HCT116 (cell line): ENCODE measurements around the gene CDHR3. TPM values are rescaled to one million over a fixed set of nuclear protein-coding genes. Genes with fewer than 3 reads are reported as not detected.

ENCODE experiments used
- ATAC-seq: fragments of 200-7000 bp; cut with Tn5 transposase; 2 replicates; pipeline ENCODE4 v1.9.1; 2020; ENCODE audit warnings: mild to moderate bottlenecking, moderate library complexity
- BruUV-seq: library from RNA; stranded (reverse); fragments of 400-500 nt; replicated peaks from 2 replicates; lab custom pipeline; 2021; lab: Mats Ljungman, UMichigan
- CTCF ChIA-PET: fragments of 300-600 bp; sonication (Branson Sonifier 250); formaldehyde crosslinking; loops from one replicate; lab custom pipeline; 2021; ENCODE audit warnings: antibody characterized with exemption; lab: Charles Lee
- POLR2A ChIA-PET: fragments of 300-600, 350-600 bp; sonication (Branson Sonifier 250); formaldehyde crosslinking; loops from one replicate; lab custom pipeline; 2021; ENCODE audit warnings: antibody characterized with exemption; lab: Charles Lee
- RAD21 ChIA-PET, 2 experiments: fragments of 300-600 bp; sonication (Branson Sonifier 250); formaldehyde crosslinking; loops; one replicate each; lab custom pipeline; 2023; ENCODE audit warnings: low total read pairs in 2 of 2; ENCODE audit not compliant: uncharacterized antibody in 2 of 2, unreplicated experiment in 2 of 2, low non-redundant PET in 1 of 2; lab: Charles Lee
- DNase-seq: peaks from one replicate; pipeline ENCODE4 v3.0.0-alpha.2; 2010; ENCODE audit warnings: low read depth, low spot score
- H2AFZ ChIP-seq: fragments of 200-600 bp; shearing (Covaris generic), sonication (generic); 2 replicates; pipeline ENCODE4 v1.6.1; 2017; ENCODE audit warnings: low read depth, mixed run types, mixed read lengths, antibody characterized with exemption, low read length; ENCODE audit not compliant: poor library complexity, severe bottlenecking
- H3K27ac ChIP-seq: 2 replicates; pipeline ENCODE4 v1.5.1; 2012; ENCODE audit warnings: low read depth, low read length
- H3K27me3 ChIP-seq: fragments of 200-600 bp; sonication (generic); 2 replicates; pipeline ENCODE4 v1.6.1; 2016; ENCODE audit warnings: mixed run types, low read length, mixed read lengths; ENCODE audit not compliant: insufficient read depth
- H3K36me3 ChIP-seq, 2 experiments: fragments of 200-500 bp in 1 of 2; fragments of 200-600 bp in 1 of 2; sonication (Bioruptor generic) in 1 of 2; sonication (generic) in 1 of 2; 2 replicates each; pipeline versions ENCODE4 v1.5.1 to v1.6.1; 2014 to 2016; ENCODE audit warnings: low read length in 2 of 2, inconsistent platforms in 1 of 2, mixed read lengths in 1 of 2, mixed run types in 1 of 2; ENCODE audit not compliant: insufficient read depth in 2 of 2, control insufficient read depth in 1 of 2
- H3K4me1 ChIP-seq, 2 experiments: fragments of 200-600 bp in 1 of 2; sonication (generic) in 1 of 2; 2 replicates each; pipeline versions ENCODE4 v1.5.1 to v1.6.1; 2012 to 2017; ENCODE audit warnings: low read length in 2 of 2, inconsistent platforms in 1 of 2, mild to moderate bottlenecking in 1 of 2, mixed read lengths in 1 of 2, mixed run types in 1 of 2, moderate library complexity in 1 of 2; ENCODE audit not compliant: insufficient read depth in 2 of 2, control insufficient read depth in 1 of 2
- H3K4me2 ChIP-seq: fragments of 200-600 bp; sonication (generic); 2 replicates; pipeline ENCODE4 v1.6.1; 2017; ENCODE audit warnings: mixed run types, low read length, mixed read lengths
- H3K4me3 ChIP-seq, 2 experiments: fragments of 200-600 bp in 1 of 2; sonication (generic) in 1 of 2; replicated peaks in 1 of 2; 2 replicates each; pipeline ENCODE4 v1.5.1; 2011 to 2016; ENCODE audit warnings: low read length in 2 of 2, control low read depth in 1 of 2, low read depth in 1 of 2, mild to moderate bottlenecking in 1 of 2, mixed read lengths in 1 of 2, mixed run types in 1 of 2
- H3K79me2 ChIP-seq: fragments of 200-600 bp; sonication (generic); 2 replicates; pipeline ENCODE4 v1.6.1; 2017; ENCODE audit warnings: mild to moderate bottlenecking, mixed run types, low read length, moderate library complexity, mixed read lengths; ENCODE audit not compliant: insufficient read depth
- H3K9ac ChIP-seq: fragments of 200-600 bp; sonication (generic); 2 replicates; pipeline ENCODE4 v1.6.1; 2016; ENCODE audit warnings: low read length, mixed read lengths
- H3K9me2 ChIP-seq: fragments of 200-600 bp; sonication (generic), shearing (Covaris generic); 2 replicates; pipeline ENCODE4 v1.6.1; 2017; ENCODE audit warnings: mixed run types, mild to moderate bottlenecking, moderate library complexity; ENCODE audit not compliant: insufficient read depth
- H3K9me3 ChIP-seq, 2 experiments: fragments of 200-500 bp in 1 of 2; fragments of 200-600 bp in 1 of 2; sonication (Bioruptor generic) in 1 of 2; sonication (generic) in 1 of 2; 2 replicates each; pipeline ENCODE4 v1.6.1; 2014 to 2017; ENCODE audit warnings: low read length in 2 of 2, mixed read lengths in 2 of 2, inconsistent platforms in 1 of 2, low read depth in 1 of 2, mild to moderate bottlenecking in 1 of 2, mixed run types in 1 of 2, moderate library complexity in 1 of 2; ENCODE audit not compliant: control insufficient read depth in 1 of 2, insufficient read depth in 1 of 2
- H4K20me1 ChIP-seq: fragments of 200-600 bp; sonication (generic), shearing (Covaris generic); 2 replicates; pipeline ENCODE4 v1.6.1; 2017; ENCODE audit warnings: mixed run types, mild to moderate bottlenecking, moderate library complexity; ENCODE audit not compliant: insufficient read depth
- CBX3 ChIP-seq: IDR thresholded peaks from 2 replicates; pipeline ENCODE4 v1.6.1; 2012; ENCODE audit warnings: low read depth
- CEBPB ChIP-seq: IDR thresholded peaks from 2 replicates; pipeline ENCODE4 v1.6.1; 2012; ENCODE audit warnings: low read depth
- EGR1 ChIP-seq: IDR thresholded peaks from 2 replicates; pipeline ENCODE4 v1.6.1; 2012; ENCODE audit warnings: low read depth
- EZH2 ChIP-seq: fragments of 200-600 bp; sonication (generic); IDR thresholded peaks from 2 replicates; pipeline ENCODE4 v1.6.1; 2017; ENCODE audit warnings: antibody characterized with exemption, mixed run types
- FOSL1 ChIP-seq: IDR thresholded peaks from 2 replicates; pipeline ENCODE4 v1.6.1; 2012; ENCODE audit warnings: low read depth
- JUND ChIP-seq: IDR thresholded peaks from 2 replicates; pipeline ENCODE4 v1.6.1; 2012
- POLR2A ChIP-seq: IDR thresholded peaks from 2 replicates; pipeline ENCODE4 v1.7.0; 2011; ENCODE audit warnings: borderline replicate concordance; ENCODE audit not compliant: insufficient read depth, insufficient read length; ENCODE audit errors: extremely low read depth
- RAD21 ChIP-seq: IDR thresholded peaks from 2 replicates; pipeline ENCODE4 v1.6.1; 2012; ENCODE audit warnings: low read depth, mild to moderate bottlenecking
- SIN3A ChIP-seq: IDR thresholded peaks from 2 replicates; pipeline ENCODE4 v1.6.1; 2012; ENCODE audit warnings: low read depth
- SP1 ChIP-seq: IDR thresholded peaks from 2 replicates; pipeline ENCODE4 v1.6.1; 2012; ENCODE audit warnings: low read depth
- SRF ChIP-seq: IDR thresholded peaks from 2 replicates; pipeline ENCODE4 v1.6.1; 2012; ENCODE audit warnings: low read depth
- TCF7L2 ChIP-seq: IDR thresholded peaks from 2 replicates; pipeline ENCODE4 v1.7.0; 2011; ENCODE audit warnings: borderline replicate concordance, inconsistent platforms; ENCODE audit not compliant: insufficient read depth, insufficient read length; ENCODE audit errors: extremely low read depth
- YY1 ChIP-seq: IDR thresholded peaks from 2 replicates; pipeline ENCODE4 v1.6.1; 2011; ENCODE audit warnings: low read length, low read depth, moderate library complexity, mild to moderate bottlenecking; ENCODE audit not compliant: insufficient replicate concordance; ENCODE audit errors: extremely low read depth
- ZFX ChIP-seq: fragments of 450-650 bp; IDR thresholded peaks from 2 replicates; pipeline ENCODE4 v1.6.1; 2017
- ZNF274 ChIP-seq: fragments of 200-500 bp; sonication (Bioruptor generic); IDR thresholded peaks from 2 replicates; pipeline ENCODE4 v1.6.1; 2014; ENCODE audit warnings: mild to moderate bottlenecking, low read depth, low read length, inconsistent platforms
- intact Hi-C: fragments of 100-400 bp; cut with micrococcal nuclease; formaldehyde crosslinking; loops from 2 replicates; pipeline ENCODE4 v1.10.0; 2022
- total RNA-seq: library from RNA; stranded (reverse); gene quantifications from one replicate; pipeline ENCODE4 v1.2.1, GENCODE V29; 2021; ENCODE audit not compliant: unreplicated experiment
- TF ChIP-seq, protein P1 (sequence below): IDR thresholded peaks from 2 replicates; pipeline ENCODE4 v1.6.1; 2012; ENCODE audit warnings: low read depth
- TF ChIP-seq, protein P2 (sequence below): IDR thresholded peaks from 2 replicates; pipeline ENCODE4 v1.6.1; 2012
- TF ChIP-seq, protein P3 (sequence below): IDR thresholded peaks from 2 replicates; pipeline ENCODE4 v1.6.1; 2012
- TF ChIP-seq, protein P4 (sequence below), 3 experiments: fragments of 200-600 bp in 1 of 3; sonication (generic) in 1 of 3; IDR thresholded peaks in 2 of 3; conservative IDR thresholded peaks in 1 of 3; 2 replicates each; pipeline ENCODE4 v1.5.1; 2012 to 2017; ENCODE audit warnings: low read depth in 2 of 3, low read length in 2 of 3, antibody characterized with exemption in 1 of 3, borderline replicate concordance in 1 of 3, control low read depth in 1 of 3, mild to moderate bottlenecking in 1 of 3, mixed read lengths in 1 of 3, mixed run types in 1 of 3, moderate library complexity in 1 of 3; ENCODE audit not compliant: insufficient read depth in 1 of 3
- TF ChIP-seq, protein P5 (sequence below): IDR thresholded peaks from 2 replicates; pipeline ENCODE4 v1.6.1; 2011; ENCODE audit warnings: mild to moderate bottlenecking, low read length, moderate library complexity; ENCODE audit not compliant: insufficient replicate concordance; ENCODE audit errors: extremely low read depth

The CDHR3 gene
- total RNA-seq, 1 experiment from 2014 or later: 5.5 TPM

DNA sequence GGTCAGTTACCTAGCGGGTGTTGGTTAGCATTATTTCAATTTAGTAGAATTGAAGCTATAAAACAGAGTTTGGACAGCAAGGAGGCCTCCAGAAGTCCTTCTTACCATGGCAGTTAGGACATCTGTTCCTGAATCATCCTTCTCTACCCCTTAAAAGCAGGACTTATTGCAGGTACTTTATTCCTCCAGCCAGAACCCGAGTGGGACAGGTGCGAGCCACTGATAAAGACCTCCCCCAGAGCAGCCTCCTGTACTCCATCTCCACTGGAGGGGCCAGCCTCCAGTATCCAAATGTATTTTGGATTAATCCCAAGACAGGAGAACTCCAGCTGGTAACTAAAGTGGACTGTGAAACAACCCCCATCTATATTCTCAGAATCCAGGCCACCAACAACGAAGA, 54.6 kb downstream of the CDHR3 start:
- H3K4me3 ChIP-seq: no peak overlapping the region
- no peak overlapping the region for H2AFZ ChIP-seq
- POLR2A ChIA-PET: no interaction called here

More for the DNA sequence above, 54.6 kb downstream of the CDHR3 start:
- no peaks in the 10 kb centered on the region for H3K36me3 ChIP-seq
- no peaks in the 10 kb centered on the region for H3K9me3 ChIP-seq
- ATAC-seq: no peak
- H3K9me2 ChIP-seq: no peaks in the 10 kb centered on the region
- TF ChIP-seq, protein P1, sequence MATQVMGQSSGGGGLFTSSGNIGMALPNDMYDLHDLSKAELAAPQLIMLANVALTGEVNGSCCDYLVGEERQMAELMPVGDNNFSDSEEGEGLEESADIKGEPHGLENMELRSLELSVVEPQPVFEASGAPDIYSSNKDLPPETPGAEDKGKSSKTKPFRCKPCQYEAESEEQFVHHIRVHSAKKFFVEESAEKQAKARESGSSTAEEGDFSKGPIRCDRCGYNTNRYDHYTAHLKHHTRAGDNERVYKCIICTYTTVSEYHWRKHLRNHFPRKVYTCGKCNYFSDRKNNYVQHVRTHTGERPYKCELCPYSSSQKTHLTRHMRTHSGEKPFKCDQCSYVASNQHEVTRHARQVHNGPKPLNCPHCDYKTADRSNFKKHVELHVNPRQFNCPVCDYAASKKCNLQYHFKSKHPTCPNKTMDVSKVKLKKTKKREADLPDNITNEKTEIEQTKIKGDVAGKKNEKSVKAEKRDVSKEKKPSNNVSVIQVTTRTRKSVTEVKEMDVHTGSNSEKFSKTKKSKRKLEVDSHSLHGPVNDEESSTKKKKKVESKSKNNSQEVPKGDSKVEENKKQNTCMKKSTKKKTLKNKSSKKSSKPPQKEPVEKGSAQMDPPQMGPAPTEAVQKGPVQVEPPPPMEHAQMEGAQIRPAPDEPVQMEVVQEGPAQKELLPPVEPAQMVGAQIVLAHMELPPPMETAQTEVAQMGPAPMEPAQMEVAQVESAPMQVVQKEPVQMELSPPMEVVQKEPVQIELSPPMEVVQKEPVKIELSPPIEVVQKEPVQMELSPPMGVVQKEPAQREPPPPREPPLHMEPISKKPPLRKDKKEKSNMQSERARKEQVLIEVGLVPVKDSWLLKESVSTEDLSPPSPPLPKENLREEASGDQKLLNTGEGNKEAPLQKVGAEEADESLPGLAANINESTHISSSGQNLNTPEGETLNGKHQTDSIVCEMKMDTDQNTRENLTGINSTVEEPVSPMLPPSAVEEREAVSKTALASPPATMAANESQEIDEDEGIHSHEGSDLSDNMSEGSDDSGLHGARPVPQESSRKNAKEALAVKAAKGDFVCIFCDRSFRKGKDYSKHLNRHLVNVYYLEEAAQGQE: no peak
- TF ChIP-seq JUND: no peak
- TF ChIP-seq, protein P2, sequence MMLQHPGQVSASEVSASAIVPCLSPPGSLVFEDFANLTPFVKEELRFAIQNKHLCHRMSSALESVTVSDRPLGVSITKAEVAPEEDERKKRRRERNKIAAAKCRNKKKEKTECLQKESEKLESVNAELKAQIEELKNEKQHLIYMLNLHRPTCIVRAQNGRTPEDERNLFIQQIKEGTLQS: no peak
- no peak for TF ChIP-seq CEBPB
- TF ChIP-seq TCF7L2: no peak
- TF ChIP-seq SIN3A: no peak
- no peak for TF ChIP-seq ZNF274
- no peak for TF ChIP-seq YY1
- TF ChIP-seq, protein P3, sequence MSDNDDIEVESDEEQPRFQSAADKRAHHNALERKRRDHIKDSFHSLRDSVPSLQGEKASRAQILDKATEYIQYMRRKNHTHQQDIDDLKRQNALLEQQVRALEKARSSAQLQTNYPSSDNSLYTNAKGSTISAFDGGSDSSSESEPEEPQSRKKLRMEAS: no peak
- TF ChIP-seq ZFX: no peak
- TF ChIP-seq SRF: no peak
- TF ChIP-seq CBX3: no peak
- no peak for TF ChIP-seq POLR2A
- TF ChIP-seq, protein P4, sequence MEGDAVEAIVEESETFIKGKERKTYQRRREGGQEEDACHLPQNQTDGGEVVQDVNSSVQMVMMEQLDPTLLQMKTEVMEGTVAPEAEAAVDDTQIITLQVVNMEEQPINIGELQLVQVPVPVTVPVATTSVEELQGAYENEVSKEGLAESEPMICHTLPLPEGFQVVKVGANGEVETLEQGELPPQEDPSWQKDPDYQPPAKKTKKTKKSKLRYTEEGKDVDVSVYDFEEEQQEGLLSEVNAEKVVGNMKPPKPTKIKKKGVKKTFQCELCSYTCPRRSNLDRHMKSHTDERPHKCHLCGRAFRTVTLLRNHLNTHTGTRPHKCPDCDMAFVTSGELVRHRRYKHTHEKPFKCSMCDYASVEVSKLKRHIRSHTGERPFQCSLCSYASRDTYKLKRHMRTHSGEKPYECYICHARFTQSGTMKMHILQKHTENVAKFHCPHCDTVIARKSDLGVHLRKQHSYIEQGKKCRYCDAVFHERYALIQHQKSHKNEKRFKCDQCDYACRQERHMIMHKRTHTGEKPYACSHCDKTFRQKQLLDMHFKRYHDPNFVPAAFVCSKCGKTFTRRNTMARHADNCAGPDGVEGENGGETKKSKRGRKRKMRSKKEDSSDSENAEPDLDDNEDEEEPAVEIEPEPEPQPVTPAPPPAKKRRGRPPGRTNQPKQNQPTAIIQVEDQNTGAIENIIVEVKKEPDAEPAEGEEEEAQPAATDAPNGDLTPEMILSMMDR (IDR thresholded peaks at IDR 0.05 in 2 of 3, conservative IDR thresholded peaks at IDR 0.05 in 1 of 3; ENCODE audit: borderline replicate concordance in 1 of 3, insufficient read depth in 1 of 3, low read depth in 2 of 3, low read length in 2 of 3): no peak
- no peak for TF ChIP-seq EGR1
- no peak for TF ChIP-seq EZH2
- TF ChIP-seq SP1: no peak
- TF ChIP-seq RAD21: no peak
- TF ChIP-seq, protein P5, sequence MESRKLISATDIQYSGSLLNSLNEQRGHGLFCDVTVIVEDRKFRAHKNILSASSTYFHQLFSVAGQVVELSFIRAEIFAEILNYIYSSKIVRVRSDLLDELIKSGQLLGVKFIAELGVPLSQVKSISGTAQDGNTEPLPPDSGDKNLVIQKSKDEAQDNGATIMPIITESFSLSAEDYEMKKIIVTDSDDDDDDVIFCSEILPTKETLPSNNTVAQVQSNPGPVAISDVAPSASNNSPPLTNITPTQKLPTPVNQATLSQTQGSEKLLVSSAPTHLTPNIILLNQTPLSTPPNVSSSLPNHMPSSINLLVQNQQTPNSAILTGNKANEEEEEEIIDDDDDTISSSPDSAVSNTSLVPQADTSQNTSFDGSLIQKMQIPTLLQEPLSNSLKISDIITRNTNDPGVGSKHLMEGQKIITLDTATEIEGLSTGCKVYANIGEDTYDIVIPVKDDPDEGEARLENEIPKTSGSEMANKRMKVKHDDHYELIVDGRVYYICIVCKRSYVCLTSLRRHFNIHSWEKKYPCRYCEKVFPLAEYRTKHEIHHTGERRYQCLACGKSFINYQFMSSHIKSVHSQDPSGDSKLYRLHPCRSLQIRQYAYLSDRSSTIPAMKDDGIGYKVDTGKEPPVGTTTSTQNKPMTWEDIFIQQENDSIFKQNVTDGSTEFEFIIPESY: no peak
- TF ChIP-seq FOSL1: no peak
- TF ChIP-seq, all 23 proteins: peak for 0
- H3K4me2 ChIP-seq: no peak overlapping the region
- no peak for DNase-seq
- no peaks in the 10 kb centered on the region for H3K4me1 ChIP-seq
- H4K20me1 ChIP-seq: no peaks in the 10 kb centered on the region
- ChIA-PET CTCF (no interaction called here), RAD21 (no interaction called here)
- intact Hi-C loops: no loop called here
- no peak overlapping the region for H3K9ac ChIP-seq
- no peaks in the 10 kb centered on the region for H3K27me3 ChIP-seq
- H3K79me2 ChIP-seq: no peaks in the 10 kb centered on the region
- no TSS peak for BruUV-seq
- no peak overlapping the region for H3K27ac ChIP-seq
